Measurements from ENCODE around the gene HTR2C. TPM values are rescaled to one million over a fixed set of nuclear protein-coding genes. Genes with fewer than 3 reads are reported as not detected.
A peak's percentile ranks its signal among the peaks of the same experiment; 100 is the strongest.

HTR2C gene
- total RNA-seq, 1 donor from 2014 or later = 0.34 TPM

GRCh38 chrX:114889481-114889880 is 305.6 kb downstream of the HTR2C start:
- TF ChIP-seq, protein P1, sequence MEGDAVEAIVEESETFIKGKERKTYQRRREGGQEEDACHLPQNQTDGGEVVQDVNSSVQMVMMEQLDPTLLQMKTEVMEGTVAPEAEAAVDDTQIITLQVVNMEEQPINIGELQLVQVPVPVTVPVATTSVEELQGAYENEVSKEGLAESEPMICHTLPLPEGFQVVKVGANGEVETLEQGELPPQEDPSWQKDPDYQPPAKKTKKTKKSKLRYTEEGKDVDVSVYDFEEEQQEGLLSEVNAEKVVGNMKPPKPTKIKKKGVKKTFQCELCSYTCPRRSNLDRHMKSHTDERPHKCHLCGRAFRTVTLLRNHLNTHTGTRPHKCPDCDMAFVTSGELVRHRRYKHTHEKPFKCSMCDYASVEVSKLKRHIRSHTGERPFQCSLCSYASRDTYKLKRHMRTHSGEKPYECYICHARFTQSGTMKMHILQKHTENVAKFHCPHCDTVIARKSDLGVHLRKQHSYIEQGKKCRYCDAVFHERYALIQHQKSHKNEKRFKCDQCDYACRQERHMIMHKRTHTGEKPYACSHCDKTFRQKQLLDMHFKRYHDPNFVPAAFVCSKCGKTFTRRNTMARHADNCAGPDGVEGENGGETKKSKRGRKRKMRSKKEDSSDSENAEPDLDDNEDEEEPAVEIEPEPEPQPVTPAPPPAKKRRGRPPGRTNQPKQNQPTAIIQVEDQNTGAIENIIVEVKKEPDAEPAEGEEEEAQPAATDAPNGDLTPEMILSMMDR (conservative IDR thresholded peaks at IDR 0.05) = no peak
- H3K9me3 Mint-ChIP-seq = no peaks in the 10 kb centered on the region
- no peaks in the 10 kb centered on the region for H3K4me1 Mint-ChIP-seq (ENCODE audit: unreplicated experiment)
- no peak for DNase-seq (ENCODE audit: extremely low spot score, unreplicated experiment)
- H3K4me3 Mint-ChIP-seq = no peak overlapping the region
- no peaks in the 10 kb centered on the region for H3K36me3 Mint-ChIP-seq
- H3K27ac Mint-ChIP-seq = no peak overlapping the region
- H3K27me3 Mint-ChIP-seq = no peaks in the 10 kb centered on the region

DNA sequence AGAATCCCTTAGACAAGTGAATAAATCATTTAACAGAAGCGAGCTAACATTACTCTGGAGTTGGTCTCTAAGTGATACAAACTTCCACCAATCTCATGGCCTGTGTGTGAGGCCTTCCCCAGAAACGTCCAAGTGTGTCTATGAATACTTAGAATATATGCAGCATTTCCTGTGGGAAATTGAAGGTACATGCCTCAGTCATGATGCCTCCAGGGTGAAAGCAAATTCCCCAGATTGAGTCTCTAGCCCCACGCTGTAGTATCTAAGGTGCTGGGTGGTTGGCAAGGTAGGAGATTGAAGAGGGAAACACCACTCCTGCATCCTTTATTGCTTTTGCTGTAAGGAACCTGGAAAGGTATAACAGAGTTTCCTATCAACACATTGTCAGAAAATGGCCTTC is 319.7 kb downstream of the HTR2C start:
- Mint-ChIP-seq H3K27me3 (peaks cover 16% of the 10 kb centered on the region), H3K4me3 (no peak overlapping the region), H3K36me3 (no peaks in the 10 kb centered on the region), H3K4me1 (ENCODE audit: unreplicated experiment) (no peaks in the 10 kb centered on the region), H3K9me3 (no peaks in the 10 kb centered on the region), H3K27ac (no peak overlapping the region)
- no peak for DNase-seq (ENCODE audit: extremely low spot score, unreplicated experiment)
- TF ChIP-seq, protein P1 (conservative IDR thresholded peaks at IDR 0.05) = no peak

DNA sequence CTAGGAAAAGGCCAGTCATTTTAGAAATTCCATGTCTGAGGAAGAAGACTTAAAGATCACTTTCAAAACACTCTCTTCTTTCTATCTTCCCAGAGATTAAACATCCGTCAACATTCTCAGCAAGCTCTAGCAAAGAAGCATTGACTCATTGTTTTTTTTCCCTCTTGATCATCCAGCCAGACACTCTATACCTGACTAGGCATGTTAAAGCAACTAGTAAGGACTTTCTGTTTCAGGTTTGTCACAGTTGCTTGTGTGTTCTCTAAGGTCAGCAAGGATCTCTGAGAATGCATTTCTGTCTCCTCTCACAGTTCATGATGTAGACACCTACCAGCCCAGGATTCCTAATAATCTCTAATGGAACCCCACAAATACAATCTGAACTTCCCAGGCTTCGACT is 321.4 kb downstream of the HTR2C start:
- Mint-ChIP-seq H3K27me3 (peaks cover 16% of the 10 kb centered on the region), H3K27ac (no peak overlapping the region), H3K4me1 (ENCODE audit: unreplicated experiment) (no peaks in the 10 kb centered on the region), H3K4me3 (no peak overlapping the region), H3K9me3 (no peaks in the 10 kb centered on the region), H3K36me3 (no peaks in the 10 kb centered on the region)
- no peak for DNase-seq (ENCODE audit: extremely low spot score, unreplicated experiment)
- TF ChIP-seq, protein P1 (conservative IDR thresholded peaks at IDR 0.05) = no peak

GRCh38 chrX:114906984-114907510 is 323.2 kb downstream of the HTR2C start:
- TF ChIP-seq, protein P1 (conservative IDR thresholded peaks at IDR 0.05) = no peak
- Mint-ChIP-seq H3K36me3 (no peaks in the 10 kb centered on the region), H3K27ac (no peak overlapping the region), H3K9me3 (no peaks in the 10 kb centered on the region), H3K4me1 (ENCODE audit: unreplicated experiment) (no peaks in the 10 kb centered on the region), H3K27me3 (peaks cover 16% of the 10 kb centered on the region), H3K4me3 (no peak overlapping the region)
- no peak for DNase-seq (ENCODE audit: extremely low spot score, unreplicated experiment)

- DNase-seq (ENCODE audit: extremely low spot score, unreplicated experiment) = no peak
- TF ChIP-seq, protein P1 (conservative IDR thresholded peaks at IDR 0.05) = no peak
- no peaks in the 10 kb centered on the region for H3K36me3 Mint-ChIP-seq
- no peak overlapping the region for H3K4me3 Mint-ChIP-seq
- no peaks in the 10 kb centered on the region for H3K27me3 Mint-ChIP-seq
- H3K4me1 Mint-ChIP-seq (ENCODE audit: unreplicated experiment) = no peaks in the 10 kb centered on the region
- H3K27ac Mint-ChIP-seq = peak overlapping the region; percentile 48
- H3K9me3 Mint-ChIP-seq = no peaks in the 10 kb centered on the region
Measured at GRCh38 chrX:114924423-114924822, 340.5 kb downstream of the HTR2C start.

DNA sequence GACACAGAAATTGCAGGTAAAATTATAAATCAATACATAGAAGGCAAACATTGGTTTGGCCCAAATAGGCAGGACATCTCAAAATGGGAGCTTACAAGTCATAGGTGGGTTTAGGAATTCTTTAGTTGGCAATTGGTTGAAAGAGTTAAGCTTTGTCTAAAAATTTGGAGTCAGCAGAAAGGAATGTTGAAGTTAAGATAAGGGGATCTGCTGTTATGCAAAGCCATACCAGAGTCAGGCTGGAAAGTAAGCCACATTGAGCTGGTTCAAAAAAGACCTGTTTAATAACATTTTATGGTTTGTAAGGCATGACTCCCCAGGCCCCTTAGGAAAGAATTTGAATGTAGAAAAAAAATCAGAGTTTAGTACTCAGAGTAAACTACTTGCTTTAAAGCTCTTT is 341.0 kb downstream of the HTR2C start:
- no peak for DNase-seq (ENCODE audit: extremely low spot score, unreplicated experiment)
- Mint-ChIP-seq H3K4me1 (ENCODE audit: unreplicated experiment) (no peaks in the 10 kb centered on the region), H3K9me3 (no peaks in the 10 kb centered on the region)

More for the DNA sequence above, 341.0 kb downstream of the HTR2C start:
- Mint-ChIP-seq H3K36me3 (no peaks in the 10 kb centered on the region), H3K27ac (peak overlapping the region; percentile 48), H3K4me3 (no peak overlapping the region), H3K27me3 (no peaks in the 10 kb centered on the region)
- TF ChIP-seq, protein P1 (conservative IDR thresholded peaks at IDR 0.05) = no peak
